ENCODE data around the gene C3orf52.

DNA sequence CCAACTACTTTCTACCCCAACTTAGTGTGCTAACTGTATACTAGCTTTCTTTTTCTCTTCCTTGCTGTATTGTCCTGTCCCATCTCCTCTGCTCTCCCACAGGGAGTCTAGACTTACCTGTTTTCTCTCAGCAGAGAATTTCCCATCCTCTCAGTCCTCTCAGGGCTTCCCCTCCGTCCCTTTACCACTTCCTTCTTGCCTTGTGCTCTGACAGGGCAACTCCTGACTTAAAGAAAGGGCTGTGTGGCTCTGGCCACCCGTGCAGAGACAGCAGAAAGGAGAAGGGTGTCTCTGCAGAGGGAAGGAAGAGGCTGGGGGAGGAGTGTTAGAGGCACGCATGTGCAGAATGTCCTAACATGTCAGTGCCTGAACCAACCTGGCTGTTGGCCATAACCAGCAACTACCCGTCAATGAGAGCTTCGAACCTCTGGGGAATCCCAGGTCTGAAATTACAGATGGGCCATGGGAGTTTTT is 46.8 kb downstream of the C3orf52 start, which contains the start of gene GCSAM:
- TF ChIP-seq, protein P1, sequence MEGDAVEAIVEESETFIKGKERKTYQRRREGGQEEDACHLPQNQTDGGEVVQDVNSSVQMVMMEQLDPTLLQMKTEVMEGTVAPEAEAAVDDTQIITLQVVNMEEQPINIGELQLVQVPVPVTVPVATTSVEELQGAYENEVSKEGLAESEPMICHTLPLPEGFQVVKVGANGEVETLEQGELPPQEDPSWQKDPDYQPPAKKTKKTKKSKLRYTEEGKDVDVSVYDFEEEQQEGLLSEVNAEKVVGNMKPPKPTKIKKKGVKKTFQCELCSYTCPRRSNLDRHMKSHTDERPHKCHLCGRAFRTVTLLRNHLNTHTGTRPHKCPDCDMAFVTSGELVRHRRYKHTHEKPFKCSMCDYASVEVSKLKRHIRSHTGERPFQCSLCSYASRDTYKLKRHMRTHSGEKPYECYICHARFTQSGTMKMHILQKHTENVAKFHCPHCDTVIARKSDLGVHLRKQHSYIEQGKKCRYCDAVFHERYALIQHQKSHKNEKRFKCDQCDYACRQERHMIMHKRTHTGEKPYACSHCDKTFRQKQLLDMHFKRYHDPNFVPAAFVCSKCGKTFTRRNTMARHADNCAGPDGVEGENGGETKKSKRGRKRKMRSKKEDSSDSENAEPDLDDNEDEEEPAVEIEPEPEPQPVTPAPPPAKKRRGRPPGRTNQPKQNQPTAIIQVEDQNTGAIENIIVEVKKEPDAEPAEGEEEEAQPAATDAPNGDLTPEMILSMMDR (IDR thresholded peaks at IDR 0.05; ENCODE audit: poor library complexity, severe bottlenecking): no peak
- no peak for TF ChIP-seq POLR2AphosphoS5 (IDR thresholded peaks at IDR 0.05)
- TF ChIP-seq SMC3 (conservative IDR thresholded peaks at IDR 0.05; ENCODE audit: poor library complexity): no peak
- no peak for TF ChIP-seq TAF1 (IDR thresholded peaks at IDR 0.05; ENCODE audit: low read depth)
- no peak for TF ChIP-seq EZH2 (IDR thresholded peaks at IDR 0.05; ENCODE audit: borderline replicate concordance, insufficient read depth, low read length, poor library complexity, severe bottlenecking)
- TF ChIP-seq EP300 (conservative IDR thresholded peaks at IDR 0.05; ENCODE audit: poor library complexity, severe bottlenecking): no peak
- no peak for TF ChIP-seq RAD21 (conservative IDR thresholded peaks at IDR 0.05)
- no peak for TF ChIP-seq MXI1 (conservative IDR thresholded peaks at IDR 0.05; ENCODE audit: poor library complexity, severe bottlenecking)
- no peak for TF ChIP-seq REST (IDR thresholded peaks at IDR 0.05; ENCODE audit: borderline replicate concordance)
